ENCODE measurements around the gene C16orf74. TPM values are rescaled to one million over a fixed set of nuclear protein-coding genes. Genes with fewer than 3 reads are reported as not detected.

Gene C16orf74
- total and polyA plus RNA-seq, 3 experiments from 2014 or later = 1.1 to 10.7 (median 1.3) TPM

DNA sequence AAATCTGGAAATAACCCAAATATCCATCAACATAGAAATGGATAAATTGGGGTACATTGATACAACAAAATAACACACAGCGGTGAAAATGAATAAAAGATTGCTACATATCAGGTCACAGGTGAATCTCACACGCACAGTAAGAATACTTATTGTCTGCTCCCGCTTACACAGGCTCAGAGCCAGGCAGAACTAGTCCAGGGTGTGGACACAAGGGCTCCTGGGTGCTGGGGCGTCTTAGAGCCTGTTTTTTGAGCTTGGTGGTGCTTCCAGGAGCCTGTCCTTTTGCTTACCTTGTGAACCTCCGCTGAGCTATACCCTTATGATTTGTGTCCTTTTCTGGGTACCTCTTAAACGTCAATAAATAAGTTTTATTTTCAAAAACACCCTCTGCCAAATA is 19.8 kb upstream of the C16orf74 start:
- no peaks in the 10 kb centered on the region for H3K9me3 ChIP-seq (ENCODE audit: low read length)
- CTCF ChIA-PET = no interaction called here
- Mint-ChIP-seq H3K4me3 (no peak overlapping the region), H3K27ac (no peak overlapping the region), H3K4me1 (no peaks in the 10 kb centered on the region), H3K36me3 (peaks cover 0 to 17% (median 8%) of the 10 kb centered on the region in 3 donors), H3K27me3 (no peaks in the 10 kb centered on the region), H3K9me3 (no peaks in the 10 kb centered on the region)
- H3K27ac ChIP-seq (ENCODE audit: low read depth, low read length) = no peak overlapping the region
- no peaks in the 10 kb centered on the region for H3K36me3 ChIP-seq (ENCODE audit: insufficient read depth, low read length)
- H3K4me1 ChIP-seq (ENCODE audit: insufficient read depth, low read length) = no peaks in the 10 kb centered on the region
- DNase-seq = no peak
- no peaks in the 10 kb centered on the region for H3K27me3 ChIP-seq (ENCODE audit: insufficient read depth, low read length, poor library complexity, severe bottlenecking)
- POLR2A ChIA-PET = no interaction called here
- H3K4me3 ChIP-seq (ENCODE audit: low read length) = no peak overlapping the region

DNA sequence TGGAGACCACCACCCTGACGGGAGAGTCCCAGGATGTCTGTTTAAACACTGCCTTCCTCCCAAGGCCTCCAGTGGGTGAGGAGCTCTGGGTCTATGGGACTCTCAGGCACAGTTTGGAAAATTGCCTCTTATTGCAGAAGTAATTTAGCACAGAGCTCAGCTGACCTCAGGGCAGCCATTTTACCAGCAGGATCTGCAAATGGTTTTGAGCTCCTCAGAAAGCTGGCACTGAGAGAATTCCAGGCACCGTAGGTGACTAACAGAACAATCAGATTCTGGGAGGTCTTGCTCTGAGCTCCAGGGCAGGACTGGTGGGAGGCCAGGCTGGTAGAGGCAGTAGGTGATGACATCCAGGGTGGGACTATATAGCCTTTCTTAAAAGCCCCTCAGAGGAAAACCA is 17.3 kb upstream of the C16orf74 start:
- no peaks in the 10 kb centered on the region for H3K27me3 ChIP-seq (ENCODE audit: insufficient read depth, low read length, poor library complexity, severe bottlenecking)
- Mint-ChIP-seq H3K9me3 (no peaks in the 10 kb centered on the region), H3K4me3 (peak overlapping the region in 1 of 7 donors; percentile 61), H3K36me3 (peaks cover 0 to 8% (median 8%) of the 10 kb centered on the region in 3 donors), H3K27ac (peak overlapping the region in 1 of 8 donors; percentile 43), H3K27me3 (peaks cover 0 to 4% of the 10 kb centered on the region in 2 donors), H3K4me1 (no peaks in the 10 kb centered on the region)
- no peaks in the 10 kb centered on the region for H3K4me1 ChIP-seq (ENCODE audit: insufficient read depth, low read length)
- H3K4me3 ChIP-seq (ENCODE audit: low read length) = no peak overlapping the region
- H3K36me3 ChIP-seq (ENCODE audit: insufficient read depth, low read length) = no peaks in the 10 kb centered on the region
- ChIA-PET CTCF (interaction anchor here (1.0 kb wide), 1 partner anchor 51 kb away, joined by 4 read pairs; no protein-coding TSS in a partner anchor), POLR2A (no interaction called here)
- no peak overlapping the region for H3K27ac ChIP-seq (ENCODE audit: low read depth, low read length)
- no peak for DNase-seq
- no peaks in the 10 kb centered on the region for H3K9me3 ChIP-seq (ENCODE audit: low read length)

DNA sequence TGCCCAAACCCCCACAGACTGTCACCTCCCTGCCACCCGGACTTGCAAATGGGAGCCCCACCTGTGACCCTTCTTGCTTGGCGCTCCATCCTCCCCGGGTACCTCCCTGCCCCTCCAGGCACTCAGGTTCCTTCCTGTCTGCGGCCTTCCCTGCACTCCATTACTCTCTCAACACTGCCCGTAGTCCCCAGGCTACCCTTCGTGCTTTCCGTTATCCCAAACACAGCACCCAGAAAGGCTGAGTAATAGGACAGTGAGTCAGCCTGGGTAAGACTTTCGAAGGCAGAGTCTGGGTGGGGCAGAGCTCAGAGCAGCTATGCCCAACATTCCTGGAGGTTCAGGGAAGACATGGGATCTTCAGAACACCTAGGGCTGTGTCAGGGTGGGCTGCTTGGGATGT is 16.6 kb upstream of the C16orf74 start:
- no peaks in the 10 kb centered on the region for H3K9me3 ChIP-seq (ENCODE audit: low read length)
- H3K27me3 Mint-ChIP-seq = peaks cover 0 to 4% of the 10 kb centered on the region in 2 donors
- DNase-seq = no peak
- H3K27me3 ChIP-seq (ENCODE audit: insufficient read depth, low read length, poor library complexity, severe bottlenecking) = no peaks in the 10 kb centered on the region
- H3K4me1 ChIP-seq (ENCODE audit: insufficient read depth, low read length) = no peaks in the 10 kb centered on the region
- POLR2A ChIA-PET = no interaction called here
- H3K36me3 ChIP-seq (ENCODE audit: insufficient read depth, low read length) = no peaks in the 10 kb centered on the region
- H3K4me3 ChIP-seq (ENCODE audit: low read length) = no peak overlapping the region
- H3K4me3 Mint-ChIP-seq = no peak overlapping the region
- no peaks in the 10 kb centered on the region for H3K4me1 Mint-ChIP-seq
- no peak overlapping the region for H3K27ac ChIP-seq (ENCODE audit: low read depth, low read length)
- H3K36me3 Mint-ChIP-seq = peaks cover 0 to 8% (median 8%) of the 10 kb centered on the region in 3 donors
- H3K27ac Mint-ChIP-seq = peak overlapping the region in 1 of 8 donors; percentile 84
- H3K9me3 Mint-ChIP-seq = no peaks in the 10 kb centered on the region
- CTCF ChIA-PET = interaction anchor here (1.0 kb wide), 1 partner anchor 50 kb away, joined by 4 read pairs; no protein-coding TSS in a partner anchor

DNA sequence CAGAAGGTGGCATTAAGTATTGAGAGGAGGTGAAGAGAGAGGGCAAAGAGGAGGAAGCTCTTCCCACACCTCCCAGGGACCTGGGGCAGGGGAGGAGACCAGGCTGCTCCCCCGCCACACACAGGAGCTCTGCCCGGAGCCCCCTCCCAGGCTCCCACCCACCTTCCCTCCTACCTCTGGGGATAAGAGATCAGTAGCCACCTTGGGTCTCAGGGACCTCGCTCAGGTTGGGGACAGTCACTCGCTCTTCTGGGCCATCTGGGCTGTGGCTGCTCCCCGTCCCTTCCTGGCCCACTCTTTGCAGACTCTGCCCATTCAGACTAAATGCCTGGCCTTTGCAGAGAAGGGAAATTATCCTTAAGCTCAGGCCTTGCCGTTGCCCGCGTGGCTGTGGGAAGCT is 14.9 kb upstream of the C16orf74 start:
- H3K36me3 ChIP-seq (ENCODE audit: insufficient read depth, low read length) = no peaks in the 10 kb centered on the region
- no peaks in the 10 kb centered on the region for H3K4me1 ChIP-seq (ENCODE audit: insufficient read depth, low read length)
- CTCF ChIA-PET = no interaction called here
- H3K4me3 Mint-ChIP-seq = no peak overlapping the region
- H3K9me3 ChIP-seq (ENCODE audit: low read length) = no peaks in the 10 kb centered on the region
- H3K27ac ChIP-seq (ENCODE audit: low read depth, low read length) = no peak overlapping the region
- H3K9me3 Mint-ChIP-seq = no peaks in the 10 kb centered on the region
- no peak for DNase-seq
- peaks cover 0 to 9% of the 10 kb centered on the region in 2 donors for H3K27me3 Mint-ChIP-seq
- H3K27me3 ChIP-seq (ENCODE audit: insufficient read depth, low read length, poor library complexity, severe bottlenecking) = no peaks in the 10 kb centered on the region
- H3K4me3 ChIP-seq (ENCODE audit: low read length) = no peak overlapping the region
- POLR2A ChIA-PET = interaction anchor here (0.5 kb wide), 1 partner anchor 8 kb away, joined by 5 read pairs; no protein-coding TSS in a partner anchor
- H3K27ac Mint-ChIP-seq = peak overlapping the region in 1 of 8 donors; percentile 78
- peaks cover 0 to 6% (median 6%) of the 10 kb centered on the region in 3 donors for H3K36me3 Mint-ChIP-seq
- H3K4me1 Mint-ChIP-seq = no peaks in the 10 kb centered on the region

DNA sequence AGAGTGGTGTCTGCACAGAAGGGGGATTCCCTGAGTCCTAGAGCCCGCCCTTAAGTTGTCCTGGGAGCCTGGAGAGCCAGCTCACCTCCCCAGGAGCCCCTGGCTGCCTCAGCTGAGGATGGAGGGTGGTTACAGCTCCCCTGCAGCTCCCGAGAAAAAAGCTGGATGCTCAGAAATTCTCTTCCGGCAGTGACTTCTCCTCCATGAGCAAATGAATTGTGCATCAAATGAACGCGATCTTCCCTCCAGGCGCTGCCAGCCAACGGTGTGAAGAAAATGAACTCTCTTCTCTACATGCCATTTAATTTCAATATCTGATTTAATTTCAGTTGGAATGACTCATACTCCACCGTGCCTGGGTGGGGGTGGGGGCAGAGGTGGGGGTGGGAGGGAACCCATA is 14.3 kb upstream of the C16orf74 start:
- Mint-ChIP-seq H3K36me3 (peaks cover 0 to 2% (median 2%) of the 10 kb centered on the region in 3 donors), H3K4me3 (no peak overlapping the region), H3K27me3 (peaks cover 4 to 10% of the 10 kb centered on the region in 2 donors), H3K9me3 (no peaks in the 10 kb centered on the region), H3K4me1 (no peaks in the 10 kb centered on the region), H3K27ac (no peak overlapping the region)
- Histone ChIP-seq H3K36me3 (ENCODE audit: insufficient read depth, low read length) (no peaks in the 10 kb centered on the region), H3K27ac (ENCODE audit: low read depth, low read length) (no peak overlapping the region), H3K9me3 (ENCODE audit: low read length) (no peaks in the 10 kb centered on the region), H3K27me3 (ENCODE audit: insufficient read depth, low read length, poor library complexity, severe bottlenecking) (no peaks in the 10 kb centered on the region), H3K4me1 (ENCODE audit: insufficient read depth, low read length) (no peaks in the 10 kb centered on the region), H3K4me3 (ENCODE audit: low read length) (no peak overlapping the region)
- no peak for DNase-seq
- ChIA-PET POLR2A (no interaction called here), CTCF (no interaction called here)

DNA sequence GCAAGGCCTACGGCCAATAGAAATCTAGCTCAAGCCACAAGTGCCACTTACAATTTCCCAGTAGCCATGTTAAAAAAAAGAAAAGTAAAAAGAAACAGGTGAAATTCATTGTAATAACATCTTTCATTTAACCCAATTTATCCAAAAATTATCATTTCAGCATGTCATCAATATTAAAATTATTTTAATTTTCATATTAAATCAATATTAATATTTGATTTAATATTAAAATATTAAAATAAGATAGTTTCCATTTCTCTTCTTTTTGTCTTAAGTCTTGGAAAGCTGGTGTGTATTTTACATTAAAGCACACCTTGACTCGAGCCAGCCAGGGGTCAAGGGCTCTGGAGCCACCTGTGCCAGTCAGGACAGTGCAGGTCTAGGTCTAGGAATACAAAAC is 12.7 kb upstream of the C16orf74 start:
- no peaks in the 10 kb centered on the region for H3K9me3 Mint-ChIP-seq
- Histone ChIP-seq H3K9me3 (ENCODE audit: low read length) (no peaks in the 10 kb centered on the region), H3K4me1 (ENCODE audit: insufficient read depth, low read length) (no peaks in the 10 kb centered on the region), H3K27me3 (ENCODE audit: insufficient read depth, low read length, poor library complexity, severe bottlenecking) (no peaks in the 10 kb centered on the region), H3K4me3 (ENCODE audit: low read length) (no peak overlapping the region), H3K27ac (ENCODE audit: low read depth, low read length) (no peak overlapping the region), H3K36me3 (ENCODE audit: insufficient read depth, low read length) (no peaks in the 10 kb centered on the region)
- H3K27me3 Mint-ChIP-seq = peaks cover 12 to 26% of the 10 kb centered on the region in 2 donors
- ChIA-PET CTCF (no interaction called here), POLR2A (no interaction called here)
- H3K4me3 Mint-ChIP-seq = no peak overlapping the region
- peaks cover 4 to 7% (median 5%) of the 10 kb centered on the region in 3 donors for H3K4me1 Mint-ChIP-seq
- H3K36me3 Mint-ChIP-seq = no peaks in the 10 kb centered on the region
- H3K27ac Mint-ChIP-seq = no peak overlapping the region
- no peak for DNase-seq

DNA sequence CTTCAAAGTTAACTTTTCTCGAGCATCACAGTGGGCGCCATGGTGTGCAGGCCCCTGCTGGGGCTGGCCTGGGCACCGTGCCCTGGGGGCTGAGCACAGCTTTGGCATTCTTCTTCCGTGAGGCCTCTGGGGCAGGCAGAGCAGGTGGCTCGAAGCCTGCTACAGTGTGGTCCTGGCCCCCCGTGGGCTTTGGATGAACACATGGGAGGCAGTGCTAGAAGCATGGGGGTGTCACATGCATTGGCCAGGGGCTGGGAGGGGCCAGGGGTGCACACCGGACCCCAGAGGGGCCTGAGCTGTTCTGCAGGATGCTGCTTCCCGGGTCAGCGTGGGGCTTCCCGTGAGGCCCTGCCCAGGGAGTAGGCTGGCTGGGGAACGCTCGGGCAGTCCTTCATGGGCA is 12.1 kb upstream of the C16orf74 start:
- no peak overlapping the region for H3K27ac Mint-ChIP-seq
- DNase-seq = no peak
- H3K4me1 Mint-ChIP-seq = peaks cover 4 to 7% (median 5%) of the 10 kb centered on the region in 3 donors
- H3K9me3 Mint-ChIP-seq = no peaks in the 10 kb centered on the region
- ChIA-PET CTCF (no interaction called here), POLR2A (no interaction called here)
- peaks cover 12 to 29% of the 10 kb centered on the region in 2 donors for H3K27me3 Mint-ChIP-seq
- Histone ChIP-seq H3K27ac (ENCODE audit: low read depth, low read length) (no peak overlapping the region), H3K27me3 (ENCODE audit: insufficient read depth, low read length, poor library complexity, severe bottlenecking) (no peaks in the 10 kb centered on the region), H3K9me3 (ENCODE audit: low read length) (no peaks in the 10 kb centered on the region), H3K4me1 (ENCODE audit: insufficient read depth, low read length) (no peaks in the 10 kb centered on the region), H3K4me3 (ENCODE audit: low read length) (no peak overlapping the region), H3K36me3 (ENCODE audit: insufficient read depth, low read length) (no peaks in the 10 kb centered on the region)
- no peak overlapping the region for H3K4me3 Mint-ChIP-seq
- H3K36me3 Mint-ChIP-seq = no peaks in the 10 kb centered on the region

DNA sequence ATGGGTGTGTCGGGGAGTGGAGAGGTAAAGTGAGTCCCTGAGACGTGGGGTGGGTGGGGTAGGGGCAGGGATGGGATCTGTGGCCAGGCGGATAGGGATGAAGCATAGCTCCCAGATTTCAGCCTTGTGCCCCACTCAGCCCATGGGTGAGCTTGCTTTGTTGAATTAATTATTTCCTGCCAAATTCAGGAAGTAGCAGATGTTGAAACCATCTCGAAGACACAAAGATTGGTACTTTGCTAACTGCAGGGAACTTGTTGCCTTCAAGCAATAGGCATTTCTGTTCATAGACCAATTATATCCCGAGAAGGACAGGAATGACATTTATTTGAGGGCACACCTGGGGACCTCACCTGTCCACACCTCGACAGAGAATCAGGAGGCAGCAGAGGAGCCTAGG is 11.0 kb upstream of the C16orf74 start:
- ChIA-PET POLR2A (no interaction called here), CTCF (interaction anchor here (0.6 kb wide), 1 partner anchor 72 kb away, joined by 3 read pairs; no protein-coding TSS in a partner anchor)
- Mint-ChIP-seq H3K9me3 (no peaks in the 10 kb centered on the region), H3K27me3 (peaks cover 12 to 35% of the 10 kb centered on the region in 2 donors), H3K4me3 (no peak overlapping the region), H3K36me3 (no peaks in the 10 kb centered on the region), H3K27ac (no peak overlapping the region), H3K4me1 (peaks cover 4 to 13% (median 5%) of the 10 kb centered on the region in 3 donors)
- H3K4me3 ChIP-seq (ENCODE audit: low read length) = no peak overlapping the region
- no peak for DNase-seq
- no peaks in the 10 kb centered on the region for H3K9me3 ChIP-seq (ENCODE audit: low read length)
- H3K27ac ChIP-seq (ENCODE audit: low read depth, low read length) = no peak overlapping the region
- no peaks in the 10 kb centered on the region for H3K36me3 ChIP-seq (ENCODE audit: insufficient read depth, low read length)
- H3K27me3 ChIP-seq (ENCODE audit: insufficient read depth, low read length, poor library complexity, severe bottlenecking) = no peaks in the 10 kb centered on the region
- H3K4me1 ChIP-seq (ENCODE audit: insufficient read depth, low read length) = no peaks in the 10 kb centered on the region

All from CD8-positive, alpha-beta memory T cell (primary cell).